H9 (cell line): ENCODE results near the gene NRCAM. TPM values are rescaled to one million over a fixed set of nuclear protein-coding genes. Genes with fewer than 3 reads are reported as not detected.

Experiments
- DNase-seq: peaks from one replicate; pipeline ENCODE4 v3.0.0-alpha.2; 2017
- H2AFZ ChIP-seq: one replicate; pipeline ENCODE4 v1.6.1; 2013; ENCODE audit warnings: mild to moderate bottlenecking, low read length, control low read depth, moderate library complexity
- H2AK5ac ChIP-seq: 2 replicates; pipeline ENCODE4 v1.6.1; 2013; ENCODE audit warnings: low read length, control low read depth, mixed read lengths; ENCODE audit not compliant: insufficient read length
- H2BK120ac ChIP-seq: one replicate; pipeline ENCODE4 v1.6.1; 2013; ENCODE audit warnings: low read depth, mild to moderate bottlenecking, low read length, control low read depth, inconsistent platforms; ENCODE audit not compliant: poor library complexity, severe bottlenecking
- H2BK12ac ChIP-seq: 2 replicates; pipeline ENCODE4 v1.6.1; 2013; ENCODE audit warnings: low read length, control low read depth, mixed read lengths, low read depth; ENCODE audit not compliant: insufficient read length
- H2BK15ac ChIP-seq: 2 replicates; pipeline ENCODE4 v1.6.1; 2013; ENCODE audit warnings: low read depth, low read length, control low read depth
- H2BK20ac ChIP-seq: one replicate; pipeline ENCODE4 v1.6.1; 2013; ENCODE audit warnings: low read depth, mild to moderate bottlenecking, low read length, control low read depth, inconsistent platforms; ENCODE audit not compliant: poor library complexity, severe bottlenecking
- H2BK5ac ChIP-seq: 2 replicates; pipeline ENCODE4 v1.6.1; 2013; ENCODE audit warnings: low read length, control low read depth, mixed read lengths; ENCODE audit not compliant: insufficient read length
- H3K14ac ChIP-seq: 2 replicates; pipeline ENCODE4 v1.6.1; 2013; ENCODE audit warnings: low read length, control low read depth; ENCODE audit not compliant: insufficient read depth
- H3K18ac ChIP-seq: 2 replicates; pipeline ENCODE4 v1.6.1; 2013; ENCODE audit warnings: low read depth, mild to moderate bottlenecking, mixed read lengths, low read length, control low read depth; ENCODE audit not compliant: insufficient read length
- H3K23ac ChIP-seq: 2 replicates; pipeline ENCODE4 v1.6.1; 2013; ENCODE audit warnings: low read length, control low read depth, mixed read lengths, low read depth; ENCODE audit not compliant: insufficient read length
- H3K23me2 ChIP-seq: 2 replicates; pipeline ENCODE4 v1.6.1; 2013; ENCODE audit warnings: low read depth, mild to moderate bottlenecking, mixed read lengths, low read length, control low read depth; ENCODE audit not compliant: insufficient read length, poor library complexity, severe bottlenecking
- H3K27ac ChIP-seq: 2 replicates; pipeline ENCODE4 v1.5.1; 2013; ENCODE audit warnings: low read length, control low read depth, mixed read lengths, low read depth; ENCODE audit not compliant: insufficient read length
- H3K27me3 ChIP-seq: 2 replicates; pipeline ENCODE4 v1.6.1; 2013; ENCODE audit warnings: low read length, control low read depth, inconsistent platforms; ENCODE audit not compliant: insufficient read depth
- H3K4ac ChIP-seq: 2 replicates; pipeline ENCODE4 v1.6.1; 2013; ENCODE audit warnings: low read depth, mild to moderate bottlenecking, control low read depth, inconsistent platforms, low read length, moderate library complexity
- H3K4me1 ChIP-seq: 2 replicates; pipeline ENCODE4 v1.6.1; 2013; ENCODE audit warnings: low read length, control low read depth, inconsistent platforms; ENCODE audit not compliant: insufficient read depth
- H3K4me2 ChIP-seq: 2 replicates; pipeline ENCODE4 v1.6.1; 2013; ENCODE audit warnings: low read length, control low read depth, mixed read lengths; ENCODE audit not compliant: insufficient read length, insufficient read depth
- H3K56ac ChIP-seq: 2 replicates; pipeline ENCODE4 v1.6.1; 2013; ENCODE audit warnings: low read depth, mild to moderate bottlenecking, mixed read lengths, low read length, control low read depth; ENCODE audit not compliant: insufficient read length
- H3K79me1 ChIP-seq: 2 replicates; pipeline ENCODE4 v1.6.1; 2013; ENCODE audit warnings: low read depth, mild to moderate bottlenecking, moderate library complexity, low read length, control low read depth, inconsistent platforms; ENCODE audit not compliant: insufficient read depth, poor library complexity, severe bottlenecking
- H3K79me2 ChIP-seq: 2 replicates; pipeline ENCODE4 v1.6.1; 2013; ENCODE audit warnings: low read length, control low read depth, inconsistent platforms; ENCODE audit not compliant: insufficient read depth
- H3K9ac ChIP-seq: 2 replicates; pipeline ENCODE4 v1.6.1; 2013; ENCODE audit warnings: low read length, control low read depth, mixed read lengths; ENCODE audit not compliant: insufficient read length; ENCODE audit errors: extremely low read depth
- H3K9me3 ChIP-seq: one replicate; pipeline ENCODE4 v1.6.1; 2013; ENCODE audit warnings: low read depth, low read length, inconsistent platforms; ENCODE audit not compliant: control insufficient read depth
- H3T11ph ChIP-seq: one replicate; pipeline ENCODE4 v1.6.1; 2013; ENCODE audit warnings: mild to moderate bottlenecking, low read length, control low read depth, inconsistent platforms
- H4K20me1 ChIP-seq: one replicate; pipeline ENCODE4 v1.6.1; 2013; ENCODE audit not compliant: control insufficient read depth, insufficient read length, insufficient read depth
- H4K5ac ChIP-seq: 2 replicates; pipeline ENCODE4 v1.6.1; 2013; ENCODE audit warnings: low read depth, mild to moderate bottlenecking, mixed read lengths, low read length, control low read depth; ENCODE audit not compliant: insufficient read length
- H4K8ac ChIP-seq: replicated peaks from 2 replicates; pipeline ENCODE4 v1.6.1; 2013; ENCODE audit warnings: low read length, control low read depth, mixed read lengths, low read depth; ENCODE audit not compliant: insufficient read length
- H4K91ac ChIP-seq: 2 replicates; pipeline ENCODE4 v1.6.1; 2013; ENCODE audit warnings: low read depth, mild to moderate bottlenecking, moderate library complexity, mixed read lengths, low read length, control low read depth; ENCODE audit not compliant: insufficient read length
- H3K27ac Mint-ChIP-seq, 3 experiments: 2 replicates in 2 of 3; 3 replicates in 1 of 3; pipeline ENCODE4 v1.8.0; 2020 to 2021; ENCODE audit warnings: mixed read lengths in 3 of 3, mild to moderate bottlenecking in 1 of 3, moderate library complexity in 1 of 3
- H3K27me3 Mint-ChIP-seq: 2 replicates; pipeline ENCODE4 v1.8.0; 2021; ENCODE audit warnings: low read depth, mild to moderate bottlenecking, moderate library complexity, mixed read lengths
- H3K36me3 Mint-ChIP-seq, 3 experiments: 2 replicates in 2 of 3; 3 replicates in 1 of 3; pipeline ENCODE4 v1.8.0; 2020 to 2021; ENCODE audit warnings: low read depth in 3 of 3, mixed read lengths in 3 of 3; ENCODE audit not compliant: insufficient read depth in 1 of 3
- H3K4me1 Mint-ChIP-seq, 2 experiments: 2 replicates each; pipeline ENCODE4 v1.8.0; 2020; ENCODE audit warnings: mixed read lengths in 2 of 2
- H3K4me3 Mint-ChIP-seq, 2 experiments: 2 replicates in 1 of 2; 3 replicates in 1 of 2; pipeline ENCODE4 v1.8.0; 2020 to 2021; ENCODE audit warnings: mild to moderate bottlenecking in 2 of 2, mixed read lengths in 2 of 2, moderate library complexity in 1 of 2
- H3K9me3 Mint-ChIP-seq, 2 experiments: 2 replicates in 1 of 2; 3 replicates in 1 of 2; pipeline ENCODE4 v1.8.0; 2020; ENCODE audit warnings: mild to moderate bottlenecking in 2 of 2, mixed read lengths in 2 of 2, moderate library complexity in 1 of 2
- whole genome bisulfite sequencing: extraction: QIAGEN DNeasy Blood & Tissue Kit; methylation state at CpG from one replicate; pipeline ENCODE4 v1.1.7; 2013; ENCODE audit warnings: missing lambda C conversion rate, low lambda C conversion rate, mixed read lengths; ENCODE audit not compliant: insufficient read length; ENCODE audit errors: extremely low coverage; 5-methylcytosine and 5-hydroxymethylcytosine counted together
- total RNA-seq: library from RNA; stranded (reverse); gene quantifications from 2 replicates; pipeline ENCODE4 v1.2.1, GENCODE V29; 2021
- TF ChIP-seq, protein P1 (sequence below): fragments of 200-600 bp; sonication (generic); conservative IDR thresholded peaks from 3 replicates; pipeline ENCODE4 v1.8.0; 2021; ENCODE audit warnings: antibody characterized with exemption, mild to moderate bottlenecking

The NRCAM gene
- total RNA-seq, 1 experiment from 2014 or later = 2.3 TPM

DNA sequence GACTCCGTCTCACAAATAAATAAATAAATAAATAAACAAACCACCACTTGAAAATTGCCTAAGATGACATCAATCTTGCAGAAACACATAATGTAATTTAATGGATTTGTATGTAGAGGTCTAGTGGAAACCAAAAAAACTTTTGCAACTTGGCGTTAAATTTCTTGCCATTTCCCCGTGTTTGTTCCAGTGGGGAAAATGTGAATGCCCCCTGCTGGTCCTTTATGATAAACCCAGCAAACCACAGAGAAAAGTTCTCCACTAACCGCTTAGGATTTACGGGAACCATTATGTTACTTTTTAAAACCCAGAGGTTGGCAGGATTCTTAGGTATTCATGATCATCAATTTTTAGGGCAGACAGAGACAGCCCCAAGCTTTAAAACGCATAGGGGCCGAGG, 358.5 kb downstream of the NRCAM start:
- H3K23me2 ChIP-seq = no peaks in the 10 kb centered on the region

More for the DNA sequence above, 358.5 kb downstream of the NRCAM start:
- no peak overlapping the region for H3K23ac ChIP-seq
- H4K91ac ChIP-seq = no peak overlapping the region
- H3K9me3 ChIP-seq = no peaks in the 10 kb centered on the region
- H3K9ac ChIP-seq = no peak overlapping the region
- H3K79me1 ChIP-seq = no peaks in the 10 kb centered on the region
- no peak overlapping the region for H4K8ac ChIP-seq
- H2BK12ac ChIP-seq = no peak overlapping the region
- H2AK5ac ChIP-seq = no peak overlapping the region
- H3K27me3 ChIP-seq = no peaks in the 10 kb centered on the region
- no peak overlapping the region for H3K14ac ChIP-seq
- H3K9me3 Mint-ChIP-seq = no peaks in the 10 kb centered on the region
- H3K27ac ChIP-seq = no peak overlapping the region
- no peak overlapping the region for H3T11ph ChIP-seq
- H3K36me3 Mint-ChIP-seq = no peaks in the 10 kb centered on the region
- no peak overlapping the region for H3K18ac ChIP-seq
- no peaks in the 10 kb centered on the region; the same call in 1 of the 2 replicates for H3K27me3 Mint-ChIP-seq
- peaks cover 3 to 10% of the 10 kb centered on the region in 2 experiments for H3K4me1 Mint-ChIP-seq
- H3K4ac ChIP-seq = no peak overlapping the region
- H2BK5ac ChIP-seq = no peak overlapping the region
- H3K27ac Mint-ChIP-seq = no peak overlapping the region
- no peaks in the 10 kb centered on the region for H3K4me1 ChIP-seq
- no peak for DNase-seq
- no peak overlapping the region for H3K4me3 Mint-ChIP-seq
- no peak overlapping the region for H2BK15ac ChIP-seq
- no peak overlapping the region for H2BK120ac ChIP-seq
- no peak overlapping the region for H4K5ac ChIP-seq
- no peaks in the 10 kb centered on the region for H4K20me1 ChIP-seq
- H2BK20ac ChIP-seq = no peak overlapping the region
- no peak overlapping the region for H3K4me2 ChIP-seq
- TF ChIP-seq, protein P1, sequence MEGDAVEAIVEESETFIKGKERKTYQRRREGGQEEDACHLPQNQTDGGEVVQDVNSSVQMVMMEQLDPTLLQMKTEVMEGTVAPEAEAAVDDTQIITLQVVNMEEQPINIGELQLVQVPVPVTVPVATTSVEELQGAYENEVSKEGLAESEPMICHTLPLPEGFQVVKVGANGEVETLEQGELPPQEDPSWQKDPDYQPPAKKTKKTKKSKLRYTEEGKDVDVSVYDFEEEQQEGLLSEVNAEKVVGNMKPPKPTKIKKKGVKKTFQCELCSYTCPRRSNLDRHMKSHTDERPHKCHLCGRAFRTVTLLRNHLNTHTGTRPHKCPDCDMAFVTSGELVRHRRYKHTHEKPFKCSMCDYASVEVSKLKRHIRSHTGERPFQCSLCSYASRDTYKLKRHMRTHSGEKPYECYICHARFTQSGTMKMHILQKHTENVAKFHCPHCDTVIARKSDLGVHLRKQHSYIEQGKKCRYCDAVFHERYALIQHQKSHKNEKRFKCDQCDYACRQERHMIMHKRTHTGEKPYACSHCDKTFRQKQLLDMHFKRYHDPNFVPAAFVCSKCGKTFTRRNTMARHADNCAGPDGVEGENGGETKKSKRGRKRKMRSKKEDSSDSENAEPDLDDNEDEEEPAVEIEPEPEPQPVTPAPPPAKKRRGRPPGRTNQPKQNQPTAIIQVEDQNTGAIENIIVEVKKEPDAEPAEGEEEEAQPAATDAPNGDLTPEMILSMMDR = peak; percentile 47
- WGBS = no CpG with 5 or more reads among the region's 7 CpGs
- no peak overlapping the region for H2AFZ ChIP-seq
- H3K56ac ChIP-seq = no peak overlapping the region
- H3K79me2 ChIP-seq = no peaks in the 10 kb centered on the region

Other genes starting within 250 kb of the NRCAM start
- gene PNPLA8, start 69.7 kb upstream of the NRCAM start, total RNA-seq = 10.7 and 11.7 TPM in 2 replicates
- 18.3 and 20.6 TPM in 2 replicates for gene THAP5, start 113.3 kb upstream of the NRCAM start, total RNA-seq
- gene DNAJB9, start 113.4 kb upstream of the NRCAM start, total RNA-seq = 11.3 TPM in 2 replicates